Stimulated activated CD8-positive, alpha-beta memory T cell treated with anti-CD3 and anti-CD28 coated beads, Interleukin-12 subunit alpha, Interleukin-12 subunit beta, amount 100 ng/mL, for 24 hours (primary cell): Measurements from ENCODE around the gene PCOLCE2.

Experiments used
- DNase-seq: peaks from one replicate; pipeline ENCODE4 v3.0.0-alpha.2; 2020; ENCODE audit errors: extremely low read depth

Gene PCOLCE2

DNA sequence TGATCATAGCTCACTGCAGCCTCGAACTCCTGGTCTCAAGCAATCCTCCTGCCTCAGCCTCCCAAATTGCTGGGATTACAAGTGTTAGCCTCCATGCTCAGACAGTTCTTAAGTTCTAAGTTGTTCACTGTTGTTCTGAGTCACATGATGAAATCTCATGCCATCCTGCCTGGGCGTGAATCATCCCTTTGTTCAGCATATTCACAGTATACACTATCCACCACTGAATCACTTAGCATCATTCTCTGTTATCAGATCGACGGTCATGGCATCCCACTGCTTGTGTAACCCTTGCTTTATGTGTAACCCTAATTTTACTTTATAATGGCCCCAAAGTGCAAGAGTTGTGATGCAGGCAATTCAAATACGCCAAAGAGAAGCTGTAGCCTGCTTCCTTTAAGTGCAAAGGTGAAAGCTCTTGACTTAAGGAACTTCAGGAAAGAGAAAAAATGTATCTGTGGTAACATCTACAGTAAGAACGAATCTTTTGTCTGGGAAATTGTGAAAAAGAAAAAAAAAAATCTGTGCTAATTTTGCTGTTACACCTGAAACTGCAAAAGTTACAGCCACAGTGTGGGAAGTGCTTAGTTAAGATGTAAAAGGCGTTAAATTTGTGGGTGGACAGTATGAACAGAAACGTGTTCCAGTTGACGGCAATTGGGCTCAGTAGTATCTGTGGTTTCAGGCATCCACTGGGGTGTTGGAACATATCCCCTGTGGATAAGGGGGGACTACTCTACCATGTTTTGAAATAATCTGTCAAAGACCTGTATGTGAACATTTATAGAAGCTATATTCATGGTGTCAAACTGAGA lies 80.6 kb downstream of the PCOLCE2 start:
- no peak for DNase-seq

DNA sequence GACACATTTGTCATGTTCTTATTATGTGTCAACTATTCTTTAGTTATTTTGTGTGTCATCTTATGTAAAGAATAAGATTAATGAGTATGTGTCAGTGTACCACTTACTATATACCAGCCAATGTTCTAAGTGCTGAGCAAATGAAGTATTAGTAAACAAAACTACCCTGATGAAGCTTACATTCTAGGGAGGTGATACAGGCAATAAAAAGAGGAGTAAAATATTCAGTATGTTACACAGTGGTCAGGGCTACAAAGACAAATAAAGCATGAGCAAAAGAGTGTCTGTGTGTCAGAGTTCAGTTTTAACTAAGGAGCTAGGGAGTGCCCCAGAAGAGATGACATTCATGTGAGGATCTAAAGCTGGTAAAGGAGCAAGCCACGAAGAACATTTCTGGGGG lies 86.0 kb downstream of the PCOLCE2 start:
- no peak for DNase-seq

DNA sequence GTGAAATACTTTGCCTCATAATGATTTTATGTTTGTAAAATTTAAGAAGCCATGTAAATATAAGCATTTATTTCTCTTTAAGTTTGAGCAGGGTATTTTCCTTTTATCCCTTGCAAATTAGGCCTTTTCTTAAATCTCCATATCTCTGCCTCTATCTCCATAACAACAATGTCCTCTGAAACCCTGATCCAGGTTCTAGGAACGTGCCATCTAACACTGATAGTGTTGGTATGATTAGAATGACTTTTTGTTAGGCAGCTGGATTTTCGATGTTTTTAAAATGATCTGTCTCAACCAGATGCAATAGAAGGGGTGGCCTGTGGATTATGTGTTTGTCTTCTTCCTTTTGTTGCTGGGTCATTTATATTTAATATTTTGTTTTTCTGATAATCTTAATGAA lies 87.1 kb downstream of the PCOLCE2 start:
- DNase-seq = no peak

DNA sequence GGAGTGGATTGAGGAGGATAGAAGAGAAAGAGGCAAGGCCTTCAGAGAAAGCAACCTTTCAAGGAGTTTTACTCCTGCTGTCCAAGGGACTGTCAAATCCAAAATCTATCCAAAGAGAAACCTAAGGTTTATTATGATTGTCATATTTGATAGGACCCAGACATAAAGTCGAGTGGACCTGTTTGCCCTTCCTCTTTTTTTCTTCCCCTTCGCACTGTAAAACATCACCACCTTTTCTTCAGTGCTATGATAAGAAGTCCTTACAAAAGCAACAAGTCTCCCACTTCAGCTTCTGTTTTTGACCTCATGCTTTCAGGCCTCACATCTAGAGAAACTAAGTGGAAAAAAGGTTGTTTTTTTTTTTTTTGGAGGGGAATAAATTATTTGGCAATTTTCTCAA lies 92.1 kb downstream of the PCOLCE2 start:
- DNase-seq = no peak

DNA sequence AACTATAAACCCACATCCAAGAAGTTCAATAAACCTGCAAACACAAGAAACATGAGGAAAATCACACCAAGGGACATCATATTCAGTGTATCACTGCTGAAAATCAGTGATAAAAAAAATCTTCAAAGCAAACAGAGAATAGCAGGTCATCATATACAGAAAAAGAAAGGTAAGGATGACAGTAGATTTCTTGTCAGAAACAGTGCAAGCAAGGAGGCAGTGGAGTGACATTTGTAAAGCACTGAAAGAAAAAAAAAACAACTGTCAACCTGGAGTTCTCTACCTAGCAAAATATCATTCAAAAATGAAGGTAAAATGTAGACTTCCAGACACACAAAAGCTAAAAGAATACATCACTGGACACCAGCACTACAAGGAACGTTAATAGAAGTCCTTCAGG lies 93.6 kb downstream of the PCOLCE2 start:
- DNase-seq = no peak

DNA sequence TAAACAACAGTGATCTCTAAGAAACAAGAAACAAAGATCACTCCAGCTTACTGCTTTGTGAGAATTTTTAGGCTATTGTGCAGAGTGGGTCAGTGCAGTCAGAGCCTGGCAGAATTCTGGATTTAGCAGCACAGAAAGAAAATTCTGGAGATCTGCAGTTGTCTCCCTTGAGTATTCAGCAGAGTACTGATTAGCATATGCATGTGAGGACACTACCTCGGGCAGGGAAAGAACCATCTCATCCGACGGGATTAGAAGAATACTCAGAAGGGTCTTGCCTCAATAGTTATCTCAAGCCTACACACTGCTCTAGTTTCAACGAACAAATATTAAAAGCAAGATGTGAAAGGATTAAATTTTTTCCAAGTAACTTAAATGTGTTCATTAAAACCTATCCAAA lies 94.4 kb downstream of the PCOLCE2 start:
- DNase-seq = no peak

DNA sequence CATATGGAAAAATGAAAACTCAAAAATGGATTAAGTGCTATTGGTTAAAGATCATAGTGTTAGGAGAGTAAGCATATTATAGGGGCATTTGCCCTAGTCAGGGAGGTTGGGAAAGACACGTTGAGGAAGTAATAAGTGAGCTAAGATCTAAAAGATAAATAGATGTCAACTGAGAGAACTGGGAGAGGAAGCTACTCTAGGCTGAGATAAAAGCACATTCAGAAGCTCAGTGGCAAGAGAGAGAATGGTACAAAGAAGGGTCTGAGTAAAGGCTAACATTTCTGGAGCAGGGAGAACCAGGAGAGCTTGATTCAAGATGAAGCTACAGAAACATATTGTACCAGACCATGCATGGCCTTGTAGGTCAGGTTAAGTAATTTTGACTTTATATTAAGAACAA lies 101.2 kb downstream of the PCOLCE2 start:
- DNase-seq = no peak

DNA sequence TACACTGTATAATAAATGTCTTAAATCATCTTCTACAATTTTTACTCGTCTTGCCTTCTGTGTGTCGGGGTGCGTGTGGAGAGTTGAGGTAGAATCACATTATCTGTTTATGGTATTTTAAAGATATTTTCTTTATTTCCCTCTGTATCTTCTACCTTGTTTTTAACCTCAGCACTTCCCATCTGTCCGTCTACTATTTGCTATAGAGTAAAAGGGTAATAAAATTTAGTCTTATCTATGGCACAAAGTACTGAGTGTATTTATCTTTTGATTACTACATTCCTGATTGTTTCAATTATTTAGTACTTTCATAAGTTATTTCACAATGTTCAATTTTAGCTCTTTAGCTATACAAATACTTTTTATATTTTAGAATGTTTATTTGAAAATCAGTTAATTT lies 102.9 kb downstream of the PCOLCE2 start:
- DNase-seq = no peak

DNA sequence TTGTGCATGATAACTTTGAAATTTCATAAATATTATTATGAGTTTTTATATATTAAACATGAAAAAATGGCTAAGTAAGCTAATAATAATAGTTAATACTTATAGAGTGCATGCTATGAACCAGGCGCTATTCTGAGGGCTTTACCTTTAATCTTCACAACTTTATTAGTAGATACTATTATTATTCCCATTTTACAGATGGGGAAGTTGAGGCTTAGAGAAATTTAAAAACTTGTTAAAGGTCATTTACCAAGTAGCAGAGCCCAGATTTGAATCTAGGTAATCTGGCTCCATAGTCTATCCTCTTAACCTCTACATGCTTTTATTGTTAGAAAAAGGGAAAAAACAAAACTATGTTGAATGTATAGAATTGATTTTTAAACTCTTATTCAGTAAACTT lies 104.7 kb downstream of the PCOLCE2 start:
- DNase-seq = no peak

DNA sequence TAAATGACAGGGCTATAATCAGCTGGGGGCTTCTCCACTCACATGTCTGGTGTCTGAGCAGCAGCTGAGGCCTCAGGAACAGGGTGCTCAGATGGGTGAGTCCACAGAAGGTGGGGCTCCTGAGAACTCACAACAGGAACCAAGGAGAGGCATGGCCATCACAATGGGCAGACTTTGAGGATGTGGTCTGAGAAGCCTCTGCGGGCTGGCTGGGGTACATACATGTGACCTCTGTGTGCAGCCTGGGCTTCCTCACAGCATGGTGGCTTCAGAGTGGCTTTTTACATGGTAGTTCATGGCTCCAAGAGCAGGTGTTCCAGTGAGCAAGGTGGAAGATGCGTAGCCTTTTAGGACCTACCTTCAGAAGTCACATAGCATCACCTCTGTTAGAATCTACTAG lies 106.3 kb downstream of the PCOLCE2 start:
- DNase-seq = no peak

DNA sequence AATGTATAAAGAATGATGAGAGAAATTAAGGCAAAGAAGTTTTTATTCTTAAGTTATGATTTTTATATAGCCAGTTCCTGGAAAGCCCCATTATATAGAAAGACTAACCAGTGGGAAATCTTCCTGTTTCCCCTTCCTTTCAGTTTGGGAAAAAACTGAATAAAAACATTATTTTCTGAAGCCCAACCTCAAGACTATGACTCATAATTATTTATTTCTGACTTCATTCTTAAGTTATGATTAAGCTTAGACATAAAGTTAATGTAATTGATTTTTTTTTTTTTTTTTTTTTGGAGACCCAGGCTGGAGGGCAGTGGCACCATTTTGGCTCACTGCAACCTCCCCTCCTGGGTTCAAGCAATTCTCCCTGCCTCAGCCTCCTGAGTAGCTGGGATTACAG lies 109.3 kb downstream of the PCOLCE2 start:
- no peak for DNase-seq

DNA sequence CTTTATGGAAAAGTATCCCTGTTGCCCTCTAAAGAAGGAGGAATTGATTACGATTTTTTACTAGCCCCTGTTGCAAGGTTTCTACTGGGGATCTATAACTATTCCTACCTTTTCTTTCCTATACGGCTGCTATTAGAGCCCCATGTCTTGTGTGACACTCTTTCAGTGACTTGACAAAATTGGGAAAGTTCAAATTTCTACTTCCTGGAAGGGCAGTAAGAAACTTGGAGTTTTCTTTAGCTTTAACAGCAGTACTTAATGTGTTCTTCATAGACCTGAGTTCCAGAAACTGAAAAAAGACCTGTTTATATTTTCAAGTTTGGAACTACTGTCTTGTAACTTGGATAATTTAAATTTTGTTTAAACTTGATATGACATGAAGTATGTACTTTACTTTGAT lies 110.3 kb downstream of the PCOLCE2 start:
- DNase-seq = no peak

DNA sequence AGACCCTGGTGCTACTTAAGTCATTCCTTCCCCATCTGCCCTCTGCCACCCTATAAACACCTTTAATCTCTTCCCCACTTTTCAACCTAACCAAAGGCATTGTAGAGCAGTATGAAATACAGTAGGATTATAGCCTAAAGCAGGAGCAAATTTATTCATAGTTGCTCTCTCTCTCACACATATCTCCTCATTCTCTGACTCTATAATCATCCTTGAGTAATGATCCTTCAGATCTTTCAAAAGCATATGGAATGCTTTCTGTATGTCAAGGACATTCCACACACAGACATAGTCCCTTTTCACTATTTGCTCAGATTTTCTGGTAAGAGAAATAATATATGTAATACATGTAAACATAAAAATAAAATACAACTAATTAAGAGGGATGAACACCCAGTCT lies 111.0 kb downstream of the PCOLCE2 start:
- DNase-seq = no peak

DNA sequence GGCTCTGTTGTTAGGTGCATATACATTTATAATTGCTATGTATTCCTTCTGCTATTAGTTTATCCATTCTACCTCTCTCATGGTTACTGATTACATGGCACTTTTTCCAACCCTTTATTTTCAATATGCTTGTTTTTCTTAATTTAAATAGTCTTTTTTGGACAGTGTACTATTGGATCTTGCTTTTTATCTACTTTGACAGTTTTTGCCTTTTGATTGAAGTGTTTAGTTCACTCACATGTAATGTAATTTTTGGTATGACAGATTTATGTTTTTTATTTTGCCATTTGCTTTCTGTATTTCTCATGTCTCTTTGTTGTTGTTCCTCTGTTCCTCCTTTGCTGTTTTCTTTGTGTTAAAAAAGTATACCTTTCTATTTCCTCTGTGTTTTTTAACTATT lies 120.5 kb downstream of the PCOLCE2 start:
- no peak for DNase-seq
